SJSA1 (cell line): ENCODE measurements around the gene SNCG. TPM values are rescaled to one million over a fixed set of nuclear protein-coding genes. Genes with fewer than 3 reads are reported as not detected.
"Not testable (repeated sequence)": the region's sequence is repeated elsewhere in the genome, so short reads cannot be mapped to it uniquely, and the experiment has no call there.

Experiments
- DNase-seq, 2 experiments: peaks; one replicate each; pipeline ENCODE4 v3.0.0-alpha.2; 2015 to 2020; ENCODE audit warnings: low spot score in 2 of 2, low read depth in 1 of 2
- H3K27ac ChIP-seq: fragments of 250-450 bp; sonication (Bioruptor Pico); 2 replicates; pipeline ENCODE4 v1.5.1; 2020; ENCODE audit warnings: mild to moderate bottlenecking, moderate library complexity
- H3K27me3 ChIP-seq: fragments of 250-450 bp; sonication (Bioruptor Pico); replicated peaks from 2 replicates; pipeline ENCODE4 v1.5.1; 2020; ENCODE audit warnings: mild to moderate bottlenecking, moderate library complexity
- H3K36me3 ChIP-seq: fragments of 250-450 bp; sonication (Bioruptor Pico); 2 replicates; pipeline ENCODE4 v1.5.1; 2020; ENCODE audit warnings: mild to moderate bottlenecking
- H3K4me1 ChIP-seq: fragments of 250-450 bp; sonication (Bioruptor Pico); replicated peaks from 2 replicates; pipeline ENCODE4 v1.6.1; 2021; ENCODE audit warnings: mild to moderate bottlenecking
- H3K4me3 ChIP-seq: fragments of 250-450 bp; sonication (Bioruptor Pico); 2 replicates; pipeline ENCODE4 v1.5.1; 2020; ENCODE audit warnings: mild to moderate bottlenecking
- H3K9me3 ChIP-seq: fragments of 250-450 bp; sonication (Bioruptor Pico); replicated peaks from 2 replicates; pipeline ENCODE4 v1.5.1; 2020; ENCODE audit warnings: mild to moderate bottlenecking
- total RNA-seq: library from RNA; depleted of rRNA; stranded (reverse); fragments of >200 nt; shearing (Covaris generic); gene quantifications from 2 replicates; pipeline ENCODE4 v1.2.3, GENCODE V29; 2014; rRNA removed

Gene SNCG
- total RNA-seq, 1 experiment from 2014 or later: 0.74 TPM

DNA sequence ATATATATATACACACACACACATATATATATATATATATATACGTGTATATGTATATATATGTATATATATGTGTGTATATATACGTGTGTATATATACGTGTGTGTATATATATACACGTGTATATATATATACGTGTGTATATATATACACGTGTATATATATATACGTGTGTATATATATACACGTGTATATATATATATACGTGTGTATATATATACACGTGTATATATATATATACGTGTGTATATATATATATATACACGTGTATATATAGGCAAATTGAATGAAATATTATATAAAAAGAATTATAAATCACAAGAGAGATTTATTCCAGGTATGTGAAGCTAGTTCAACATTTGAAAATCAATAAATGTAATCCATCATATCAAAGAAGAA lies 33.0 kb downstream of the SNCG start:
- DNase-seq, H3K27ac ChIP-seq, H3K4me1 ChIP-seq, H3K9me3 ChIP-seq, H3K36me3 ChIP-seq, H3K27me3 ChIP-seq, H3K4me3 ChIP-seq: not testable (repeated sequence)

DNA sequence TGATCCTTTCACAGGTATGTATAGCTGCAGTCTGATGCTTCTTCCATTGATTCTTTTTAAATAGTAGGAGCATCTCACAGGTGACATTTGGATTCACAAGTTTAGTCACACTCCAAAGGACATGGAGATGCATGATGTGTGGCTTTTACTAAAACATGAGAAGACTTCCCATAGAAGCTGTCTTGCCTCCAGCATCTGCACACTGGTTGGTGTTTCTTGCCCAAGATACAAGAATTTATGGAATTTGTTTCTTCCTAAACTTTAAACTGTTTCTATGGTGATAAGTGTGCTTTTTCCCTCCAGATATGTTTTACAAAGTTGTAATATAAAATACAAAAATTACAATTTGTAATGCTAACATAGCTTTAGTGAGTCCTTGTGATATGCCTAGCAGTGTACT lies 34.1 kb downstream of the SNCG start:
- Histone ChIP-seq H3K36me3 (no peaks in the 10 kb centered on the region), H3K9me3 (no peaks in the 10 kb centered on the region), H3K27ac (no peak overlapping the region), H3K27me3 (no peaks in the 10 kb centered on the region), H3K4me3 (no peak overlapping the region), H3K4me1 (no peaks in the 10 kb centered on the region)
- DNase-seq: no peak

DNA sequence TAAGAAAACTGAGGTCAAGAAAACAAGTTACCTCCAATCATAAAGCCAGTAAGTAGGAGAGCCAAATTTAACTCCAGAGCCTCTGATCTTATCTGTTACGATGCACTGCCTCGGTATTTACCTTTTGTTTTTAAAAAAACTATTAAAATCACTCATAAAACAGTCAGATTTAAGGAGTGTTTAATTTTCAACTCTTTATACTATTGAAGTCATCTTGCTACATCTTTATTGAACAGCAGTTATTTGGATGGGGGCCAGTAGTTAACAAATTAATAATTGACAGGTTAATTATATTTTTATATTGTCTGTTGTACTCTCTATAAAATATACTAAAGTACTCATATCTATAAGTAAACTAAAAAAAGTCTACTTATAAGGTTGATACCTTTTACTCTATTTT lies 34.5 kb downstream of the SNCG start:
- Histone ChIP-seq H3K27ac (no peak overlapping the region), H3K4me3 (no peak overlapping the region), H3K4me1 (no peaks in the 10 kb centered on the region), H3K36me3 (no peaks in the 10 kb centered on the region), H3K9me3 (no peaks in the 10 kb centered on the region), H3K27me3 (no peaks in the 10 kb centered on the region)
- DNase-seq: no peak

DNA sequence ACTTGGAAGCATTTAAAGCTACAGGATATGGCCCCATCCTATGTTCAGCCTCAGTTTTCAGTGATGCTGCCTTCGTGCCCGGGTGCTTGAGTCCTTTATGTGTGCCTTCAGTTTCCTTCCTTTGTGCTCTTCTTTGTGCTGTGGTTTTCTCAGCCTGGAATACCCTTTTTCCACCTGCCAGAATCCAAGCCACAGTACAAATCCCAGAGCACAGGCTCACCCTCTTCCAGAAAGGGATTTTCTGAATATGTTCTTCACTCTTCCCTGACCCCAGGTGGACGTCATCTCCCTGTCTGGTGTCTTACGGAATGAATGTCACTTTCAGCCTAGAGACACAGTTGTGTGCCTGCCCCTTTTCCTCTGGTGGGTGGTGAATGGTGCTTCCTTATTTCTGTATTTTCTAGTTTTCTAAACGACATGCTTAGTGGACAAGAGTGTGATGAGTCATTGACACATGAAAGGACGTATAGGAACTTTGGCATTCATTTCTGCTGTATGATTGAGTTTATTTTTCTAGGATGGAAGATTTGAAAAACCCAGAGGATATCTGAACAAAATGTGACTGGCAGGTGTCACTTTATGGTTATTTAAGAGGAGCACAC lies 41.5 kb downstream of the SNCG start:
- H3K4me3 ChIP-seq, H3K4me1 ChIP-seq, H3K27me3 ChIP-seq, DNase-seq, H3K9me3 ChIP-seq, H3K27ac ChIP-seq, H3K36me3 ChIP-seq: not testable (repeated sequence)

DNA sequence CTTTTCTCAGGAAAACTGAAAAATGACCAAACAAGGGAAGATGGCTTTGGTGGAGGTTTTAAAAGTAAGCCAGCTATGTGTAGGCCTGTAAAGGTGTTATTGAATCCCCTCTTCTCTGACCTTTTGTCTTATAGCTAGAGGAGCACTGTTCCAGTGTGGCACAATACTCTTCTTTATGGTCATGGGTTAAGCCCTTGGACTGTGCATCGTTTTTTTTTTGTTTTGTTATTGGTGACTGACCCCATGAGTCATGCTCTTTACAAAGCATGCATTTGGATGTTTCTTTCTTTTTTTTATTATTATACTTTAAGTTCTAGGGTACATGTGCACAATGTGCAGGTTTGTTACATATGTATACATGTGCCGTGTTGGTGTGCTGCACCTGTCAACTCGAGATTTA lies 42.1 kb downstream of the SNCG start:
- Histone ChIP-seq H3K27me3 (no peaks in the 10 kb centered on the region), H3K27ac (no peak overlapping the region), H3K9me3 (no peaks in the 10 kb centered on the region), H3K4me3 (no peak overlapping the region), H3K4me1 (0 out of 2 replicates have a peak, but pooled peaks cover 3% of the 10 kb centered on the region), H3K36me3 (no peaks in the 10 kb centered on the region)
- no peak for DNase-seq

DNA sequence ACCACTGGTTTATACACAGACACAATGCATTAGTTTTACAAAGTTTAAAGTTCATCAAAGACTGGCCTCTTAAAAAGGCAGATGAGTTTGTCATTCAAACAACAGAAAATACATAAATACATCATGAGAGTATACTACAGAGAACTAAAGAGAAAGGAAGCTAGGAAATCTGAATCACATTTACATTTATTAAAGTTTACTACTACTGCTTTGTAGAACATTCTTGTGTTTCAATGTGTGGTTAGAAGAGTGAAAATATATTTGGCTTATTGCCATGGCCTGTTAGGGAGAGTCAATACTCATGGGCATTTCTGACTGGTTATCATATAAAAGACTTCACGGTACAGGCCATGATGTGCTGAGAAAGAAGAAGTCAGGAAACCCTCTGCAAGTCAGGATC lies 48.7 kb downstream of the SNCG start:
- H3K27me3 ChIP-seq, H3K27ac ChIP-seq, H3K36me3 ChIP-seq, H3K4me3 ChIP-seq, H3K9me3 ChIP-seq, H3K4me1 ChIP-seq, DNase-seq: not testable (repeated sequence)

DNA sequence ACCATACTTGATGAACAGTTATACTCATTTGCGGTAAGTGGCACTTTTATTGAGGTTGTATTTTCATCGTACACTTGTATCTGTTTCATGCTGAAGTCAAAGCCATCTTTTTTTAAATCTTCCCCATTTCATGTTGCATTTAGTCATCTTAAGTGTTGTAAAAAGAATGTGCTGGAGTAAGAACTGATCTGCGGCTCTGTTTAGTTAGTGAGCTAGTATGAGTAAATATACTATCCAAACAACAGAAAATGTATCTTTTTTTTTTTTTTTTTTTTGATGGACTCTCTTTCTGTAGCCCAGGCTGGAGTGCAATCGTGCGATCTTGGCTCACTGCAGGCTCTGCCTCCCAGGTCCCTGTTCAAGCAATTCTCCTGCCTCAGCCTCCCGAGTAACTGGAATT lies 49.3 kb downstream of the SNCG start:
- H3K36me3 ChIP-seq, H3K27me3 ChIP-seq, H3K4me1 ChIP-seq, DNase-seq, H3K4me3 ChIP-seq, H3K27ac ChIP-seq, H3K9me3 ChIP-seq: not testable (repeated sequence)

DNA sequence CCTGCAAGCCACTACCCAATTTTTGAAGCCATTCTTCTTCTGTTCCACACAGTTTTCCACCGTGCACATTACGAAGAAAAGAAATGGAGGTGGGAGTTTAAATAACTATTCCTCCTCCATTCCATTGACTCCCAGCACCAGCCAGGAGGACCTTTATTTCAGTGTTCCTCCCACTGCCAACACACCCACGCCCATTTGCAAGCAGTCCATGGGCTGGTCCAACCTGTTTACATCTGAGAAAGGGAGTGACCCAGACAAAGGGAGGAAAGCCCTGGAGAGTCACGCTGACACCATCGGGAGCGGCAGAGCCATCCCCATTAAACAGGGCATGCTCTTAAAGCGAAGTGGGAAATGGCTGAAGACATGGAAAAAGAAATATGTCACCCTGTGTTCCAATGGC lies 49.9 kb downstream of the SNCG start:
- not testable (repeated sequence) for H3K4me3 ChIP-seq, H3K27me3 ChIP-seq, H3K9me3 ChIP-seq, H3K36me3 ChIP-seq, H3K27ac ChIP-seq, H3K4me1 ChIP-seq, DNase-seq

DNA sequence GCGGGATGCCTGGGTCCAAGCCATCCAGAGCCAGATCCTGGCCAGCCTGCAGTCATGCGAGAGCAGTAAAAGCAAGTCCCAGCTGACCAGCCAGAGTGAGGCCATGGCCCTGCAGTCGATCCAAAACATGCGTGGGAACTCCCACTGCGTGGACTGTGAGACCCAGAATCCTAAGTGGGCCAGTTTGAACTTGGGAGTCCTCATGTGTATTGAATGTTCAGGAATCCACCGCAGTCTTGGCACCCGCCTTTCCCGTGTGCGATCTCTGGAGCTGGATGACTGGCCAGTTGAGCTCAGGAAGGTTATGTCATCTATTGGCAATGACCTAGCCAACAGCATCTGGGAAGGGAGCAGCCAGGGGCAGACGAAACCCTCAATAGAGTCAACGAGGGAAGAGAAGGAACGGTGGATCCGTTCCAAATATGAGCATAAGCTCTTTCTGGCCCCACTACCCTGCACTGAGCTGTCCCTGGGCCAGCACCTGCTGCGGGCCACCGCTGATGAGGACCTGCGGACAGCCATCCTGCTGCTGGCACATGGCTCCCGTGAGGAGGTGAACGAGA lies 50.8 kb downstream of the SNCG start:
- not testable (repeated sequence) for H3K27me3 ChIP-seq, H3K27ac ChIP-seq, H3K4me1 ChIP-seq, H3K4me3 ChIP-seq, DNase-seq, H3K36me3 ChIP-seq, H3K9me3 ChIP-seq

Other genes with a start within 250 kb of the SNCG start
- gene BMPR1A, start 202.0 kb upstream of the SNCG start, total RNA-seq: 35.3 and 53.4 TPM in 2 replicates
- 1.5 TPM in 1 of 2 replicates, not detected in the other for gene MMRN2, start 984 bp upstream of the SNCG start, total RNA-seq
- not detected in 2 replicates for gene ADIRF, start 9.9 kb downstream of the SNCG start, total RNA-seq
- gene FAM25A, start 61.7 kb downstream of the SNCG start, total RNA-seq: not detected in 2 replicates
- gene GLUD1, start 136.2 kb downstream of the SNCG start, total RNA-seq: 176 and 177 TPM in 2 replicates
- gene SHLD2, start 136.6 kb downstream of the SNCG start, total RNA-seq: 40.3 and 46.2 TPM in 2 replicates